HG02884 (cell line): Measurements from ENCODE around the gene ARHGAP18.
"Not testable (repeated sequence)": the region's sequence is repeated elsewhere in the genome, so short reads cannot be mapped to it uniquely, and the experiment has no call there.

Experiments
- ATAC-seq: cut with Tn5 transposase; IDR thresholded peaks from one replicate; pipeline ENCODE4 v1.9.1; 2021; ENCODE audit warnings: mild to moderate bottlenecking, moderate library complexity; ENCODE audit not compliant: unreplicated experiment

The ARHGAP18 gene

DNA sequence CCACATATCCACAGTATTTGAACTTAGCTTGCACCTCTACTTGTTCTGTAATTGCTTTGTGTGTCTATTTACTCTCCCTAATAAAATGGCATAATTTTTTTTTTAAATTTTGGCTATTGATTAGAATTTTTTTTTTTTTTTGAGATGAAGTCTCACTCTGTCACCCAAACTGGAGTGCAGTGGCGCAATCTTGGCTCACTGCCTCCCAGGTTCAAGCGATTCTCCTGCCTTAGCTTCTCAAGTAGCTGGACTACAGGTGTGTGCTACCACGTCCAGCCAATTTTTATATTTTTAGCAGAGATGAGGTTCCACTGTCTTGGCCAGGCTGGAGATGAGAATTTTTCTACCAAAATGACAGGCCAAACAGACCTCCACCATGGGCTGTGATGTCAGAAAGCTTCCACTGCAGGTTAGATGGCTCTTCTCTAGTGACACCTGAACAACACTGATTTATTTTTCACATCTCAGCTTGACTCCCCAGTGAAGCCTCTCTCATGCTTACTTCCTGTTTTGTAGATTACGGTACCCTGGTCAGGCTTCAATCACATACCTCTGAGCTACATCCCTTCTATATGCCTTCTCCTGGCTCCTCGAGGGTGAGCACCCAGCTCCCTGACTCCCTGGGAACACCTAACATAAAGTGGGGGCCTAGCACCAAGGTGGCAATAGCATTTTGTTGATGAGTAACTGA lies 112.8 kb downstream of the ARHGAP18 start:
- no peak for ATAC-seq

DNA sequence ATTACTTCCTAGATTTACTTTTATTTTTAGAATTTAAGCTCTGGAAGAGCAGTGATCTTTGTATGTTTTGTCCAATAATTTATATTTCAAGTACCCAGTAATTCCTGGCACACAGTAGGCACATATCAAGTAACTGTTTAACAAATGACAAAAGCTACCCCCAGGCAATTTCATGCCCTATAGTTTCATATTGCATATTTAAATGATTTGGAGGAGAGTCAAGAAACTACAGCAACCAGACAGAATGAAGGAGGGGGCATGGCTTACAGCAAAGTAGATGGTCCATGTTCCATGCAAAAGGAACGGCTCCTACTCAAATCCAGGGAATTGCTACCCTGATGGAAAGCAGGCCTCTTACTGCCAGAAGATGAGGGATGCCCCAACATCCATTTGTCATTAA lies 113.5 kb downstream of the ARHGAP18 start:
- no peak for ATAC-seq

DNA sequence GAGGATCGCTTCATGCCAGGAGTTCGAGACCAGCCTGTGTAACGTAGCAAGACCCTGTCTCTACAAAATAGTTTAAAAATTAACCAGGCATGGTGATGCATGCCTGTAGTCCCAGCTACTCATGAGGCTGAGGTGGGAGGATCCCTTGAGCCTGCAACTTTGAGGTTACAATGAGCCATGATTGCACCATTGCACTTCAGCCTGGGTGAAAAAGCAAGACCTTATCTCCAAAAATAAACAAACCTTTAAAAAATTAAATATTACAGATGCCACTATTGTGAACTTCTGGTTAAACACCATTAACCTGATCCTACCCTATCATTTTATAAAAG lies 116.8 kb downstream of the ARHGAP18 start:
- no peak for ATAC-seq

DNA sequence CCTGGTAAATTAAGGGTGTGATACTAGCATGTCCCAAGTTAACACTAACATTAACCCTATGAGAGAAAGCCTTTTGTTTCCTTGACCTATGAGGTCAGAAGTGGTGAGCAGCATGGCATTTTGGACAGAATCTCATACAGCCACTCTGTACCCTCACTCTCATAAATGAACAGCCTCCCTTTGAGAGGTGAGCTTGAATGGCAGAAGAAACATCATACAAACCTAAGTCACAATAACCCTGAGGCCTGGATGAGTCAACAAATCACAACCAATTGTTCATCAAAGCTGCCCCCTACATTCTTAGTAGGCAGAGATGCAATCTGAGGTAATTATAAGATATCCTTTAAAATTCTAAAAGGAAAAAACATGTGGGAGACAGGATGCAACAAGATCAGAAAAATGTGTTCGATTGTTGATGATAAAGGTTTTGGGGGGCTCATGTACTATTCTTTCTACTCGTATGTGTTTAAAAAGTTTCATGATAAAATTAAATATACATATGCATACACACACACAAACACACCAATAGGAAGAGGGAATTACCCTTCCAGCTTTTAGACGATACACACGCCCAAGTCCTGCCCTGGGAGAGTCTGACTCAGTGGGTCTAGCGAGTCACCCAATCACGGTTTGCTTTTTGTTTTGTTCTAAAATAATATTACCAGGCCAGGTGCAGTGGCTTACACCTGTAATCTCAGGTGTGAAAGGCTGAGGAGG lies 117.3 kb downstream of the ARHGAP18 start:
- ATAC-seq, result no peak

DNA sequence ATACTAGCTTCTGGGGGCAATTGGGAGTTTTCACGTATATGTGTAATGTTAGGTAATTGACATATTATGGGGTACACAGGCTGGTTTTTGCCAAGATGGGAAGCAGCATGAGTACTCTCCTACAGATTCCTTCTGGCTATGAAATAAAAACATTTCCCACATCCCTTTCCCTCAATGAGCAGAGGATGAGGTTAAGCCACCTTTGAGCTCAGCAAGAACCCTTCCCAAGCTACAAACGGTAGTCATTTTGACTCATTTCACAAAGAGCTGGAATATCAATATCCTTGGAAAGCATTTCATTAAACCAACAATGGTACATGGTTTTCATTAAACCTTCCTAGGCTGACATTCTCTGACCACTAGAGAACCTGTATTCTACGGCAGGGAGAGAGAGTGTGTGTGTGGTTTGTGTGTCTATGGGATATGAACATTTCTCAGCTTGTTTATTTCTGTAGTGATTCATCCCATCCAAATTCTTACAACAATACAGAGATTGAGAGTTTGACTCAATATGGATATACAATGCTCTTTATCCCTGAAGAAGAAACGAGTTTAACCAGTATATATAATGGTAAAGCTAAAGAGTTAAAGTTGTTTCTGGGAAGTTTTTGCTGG lies 119.5 kb downstream of the ARHGAP18 start:
- ATAC-seq, result no peak

DNA sequence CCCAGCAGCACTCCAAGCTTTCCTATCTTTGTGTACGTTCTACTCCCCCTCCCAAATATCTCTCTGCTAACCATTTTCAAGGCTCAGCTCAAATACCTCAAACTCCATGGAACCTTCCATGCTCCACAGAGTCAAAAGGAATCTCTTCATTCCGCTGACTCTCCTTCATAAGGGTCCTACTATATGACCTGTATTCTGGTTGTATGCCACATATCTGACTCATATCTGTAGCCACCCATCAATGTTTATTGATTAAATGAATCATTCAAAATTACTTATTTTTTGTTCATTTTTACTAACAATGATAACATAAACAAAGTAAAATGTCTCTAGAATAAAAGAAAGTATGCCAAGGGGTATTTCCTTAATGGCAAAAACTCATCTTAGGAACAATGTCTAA lies 123.2 kb downstream of the ARHGAP18 start:
- no peak for ATAC-seq

DNA sequence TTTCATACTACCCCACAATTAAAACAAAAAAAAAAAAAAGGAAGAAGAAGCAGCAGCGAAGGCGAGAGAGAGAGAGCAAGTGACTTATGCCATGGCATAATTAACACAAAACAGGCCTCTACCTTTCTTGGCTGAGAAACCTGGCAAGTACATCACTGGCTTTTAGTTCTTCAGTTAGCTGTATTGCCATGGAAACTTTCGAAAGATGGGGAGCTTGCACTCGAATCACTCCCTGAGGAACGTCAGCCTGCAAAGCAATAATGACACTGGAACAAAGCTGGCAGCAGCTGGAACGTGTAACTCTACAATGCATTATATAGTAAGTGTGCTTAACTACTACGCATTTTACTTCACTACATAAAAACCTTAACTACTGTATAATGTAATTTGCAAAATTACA lies 126.1 kb downstream of the ARHGAP18 start:
- ATAC-seq, result no peak

DNA sequence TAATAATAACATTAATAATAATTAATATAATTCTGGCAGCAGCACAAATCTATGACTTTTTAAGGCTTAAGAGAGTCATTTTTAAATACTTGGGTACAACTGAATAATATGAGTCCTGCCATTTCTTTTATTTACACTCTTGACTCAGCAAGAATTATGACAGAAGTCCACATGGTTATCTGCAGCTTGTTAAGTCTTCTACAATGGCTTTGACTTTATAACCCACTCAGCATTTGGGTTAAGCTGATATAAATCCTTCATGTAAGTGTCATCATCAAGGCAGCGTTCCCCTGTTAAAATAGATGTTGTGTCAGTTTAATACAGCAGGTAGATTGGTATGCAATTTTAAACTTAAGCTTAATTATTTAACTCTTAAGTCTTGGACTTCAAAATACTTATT lies 131.7 kb downstream of the ARHGAP18 start:
- ATAC-seq, result no peak

DNA sequence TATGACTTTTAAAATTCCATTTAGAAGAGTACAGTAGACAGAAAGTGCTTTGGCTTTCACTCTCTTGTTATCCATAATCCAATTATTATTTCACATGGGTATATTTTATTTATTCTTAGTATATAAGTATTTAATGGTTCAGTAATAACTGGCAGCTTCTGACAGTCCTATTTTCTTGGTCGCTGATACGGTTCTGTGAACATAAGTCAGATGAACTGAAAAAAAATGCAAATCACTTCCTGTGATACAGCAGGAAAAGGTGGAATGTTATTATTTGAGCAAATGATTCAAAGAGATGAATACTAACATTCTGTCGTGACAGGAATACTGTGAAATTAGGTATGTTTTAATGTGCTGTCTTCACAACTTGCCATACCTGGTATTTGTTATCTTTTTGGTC lies 132.3 kb downstream of the ARHGAP18 start:
- ATAC-seq, result no peak

DNA sequence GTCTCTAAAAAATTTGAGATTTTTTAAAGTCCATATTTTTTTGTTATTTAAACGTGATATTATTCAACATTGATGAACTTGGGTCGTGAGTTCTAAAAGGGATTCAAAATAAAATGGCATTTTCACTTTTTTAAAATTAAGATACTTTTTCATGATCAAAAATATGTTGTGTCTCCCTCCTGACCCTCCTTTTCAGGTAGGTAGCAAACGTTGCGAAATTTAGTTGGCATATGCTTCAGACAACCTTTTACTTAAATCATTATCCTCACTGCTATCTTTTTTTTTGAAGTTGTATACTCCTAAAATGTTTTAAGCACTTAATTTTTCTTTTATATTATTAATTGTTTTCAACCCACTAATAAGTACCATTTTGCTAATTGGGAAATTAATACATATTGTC lies 133.5 kb downstream of the ARHGAP18 start:
- ATAC-seq, result no peak

DNA sequence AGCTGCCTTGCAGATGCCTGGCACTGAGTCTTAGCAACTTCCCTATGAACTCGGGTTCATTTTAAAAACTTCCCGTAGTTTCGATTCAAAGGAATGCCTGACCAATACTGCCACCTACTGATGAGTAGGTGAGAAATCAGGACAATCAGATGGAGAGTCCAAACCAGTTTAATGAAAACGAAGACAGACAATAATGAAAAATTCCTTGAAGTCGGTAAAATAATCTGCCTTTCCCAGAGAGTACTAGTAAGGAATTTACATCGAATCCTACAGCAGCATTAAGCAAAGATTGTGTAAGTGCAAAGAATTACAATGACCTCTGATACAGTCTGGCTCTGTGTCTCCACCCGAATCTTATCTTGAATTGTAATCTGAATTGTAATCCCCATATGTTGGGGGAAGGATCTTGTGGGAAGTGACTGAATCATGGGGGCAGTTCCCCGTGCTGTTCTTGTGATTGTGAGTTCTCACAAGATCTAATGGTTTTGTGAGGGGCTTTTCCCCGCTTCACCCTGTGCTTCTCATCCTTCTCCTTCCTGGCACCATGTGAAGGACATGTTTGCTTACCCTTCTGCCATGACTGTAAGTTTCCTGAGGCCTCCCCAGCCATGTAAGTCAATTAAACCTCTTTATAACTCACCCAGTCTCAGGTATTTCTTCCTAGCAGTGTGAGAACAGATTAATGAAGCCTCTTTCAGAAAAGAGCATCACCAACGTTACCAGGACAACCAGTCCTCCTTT lies 134.4 kb downstream of the ARHGAP18 start:
- ATAC-seq, result no peak

DNA sequence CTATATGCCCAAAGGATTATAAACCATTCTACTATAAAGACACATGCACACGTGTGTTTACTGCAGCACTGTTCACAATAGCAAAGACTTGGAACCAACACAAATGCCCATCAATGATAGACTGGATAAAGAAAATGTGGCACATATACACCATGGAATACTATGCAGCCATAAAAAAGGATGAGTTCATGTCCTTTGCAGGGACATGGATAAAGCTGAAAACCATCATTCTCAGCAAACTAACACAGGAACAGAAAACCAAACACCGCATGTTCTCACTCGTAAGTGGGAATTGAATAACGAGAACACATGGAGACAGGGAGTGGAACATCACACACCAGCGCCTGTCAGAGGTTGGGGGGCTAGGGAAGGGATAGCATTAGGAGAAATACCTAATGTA lies 135.4 kb downstream of the ARHGAP18 start:
- not testable (repeated sequence) for ATAC-seq

DNA sequence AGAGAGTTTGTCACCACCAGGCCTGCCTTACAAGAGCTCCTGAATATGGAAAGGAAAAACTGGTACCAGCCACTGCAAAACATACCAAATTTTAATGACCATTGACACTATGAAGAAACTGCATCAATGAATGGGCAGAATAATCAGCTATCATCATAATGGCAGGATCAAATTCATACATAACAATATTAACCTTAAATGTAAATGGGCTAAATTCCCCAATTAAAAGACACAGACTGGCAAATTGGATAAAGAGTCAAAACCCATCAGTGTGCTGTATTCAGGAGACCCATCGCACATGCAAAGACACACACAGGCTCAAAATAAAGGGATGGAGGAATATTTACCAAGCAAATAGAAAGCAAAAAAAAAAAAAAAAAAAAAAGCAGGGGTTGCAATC lies 139.0 kb downstream of the ARHGAP18 start:
- not testable (repeated sequence) for ATAC-seq

DNA sequence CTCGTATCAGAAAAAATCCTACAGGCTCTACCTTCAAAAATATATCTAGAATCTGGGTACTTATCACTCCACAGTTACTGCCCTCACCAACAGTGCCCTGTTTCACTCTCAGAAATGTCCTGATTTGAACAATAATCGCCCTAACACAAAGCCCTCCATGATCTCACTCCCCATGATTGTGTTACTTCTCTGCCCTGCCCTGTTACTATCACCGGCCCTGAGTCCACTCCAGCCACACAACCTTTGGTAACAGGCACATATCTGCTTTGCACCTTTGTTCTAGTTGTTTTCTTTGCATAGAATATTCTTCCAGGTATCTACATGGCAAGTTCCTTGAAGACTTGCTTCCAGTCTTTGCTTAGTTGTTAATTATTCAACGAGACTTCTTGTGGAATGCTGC lies 142.0 kb downstream of the ARHGAP18 start:
- no peak for ATAC-seq

DNA sequence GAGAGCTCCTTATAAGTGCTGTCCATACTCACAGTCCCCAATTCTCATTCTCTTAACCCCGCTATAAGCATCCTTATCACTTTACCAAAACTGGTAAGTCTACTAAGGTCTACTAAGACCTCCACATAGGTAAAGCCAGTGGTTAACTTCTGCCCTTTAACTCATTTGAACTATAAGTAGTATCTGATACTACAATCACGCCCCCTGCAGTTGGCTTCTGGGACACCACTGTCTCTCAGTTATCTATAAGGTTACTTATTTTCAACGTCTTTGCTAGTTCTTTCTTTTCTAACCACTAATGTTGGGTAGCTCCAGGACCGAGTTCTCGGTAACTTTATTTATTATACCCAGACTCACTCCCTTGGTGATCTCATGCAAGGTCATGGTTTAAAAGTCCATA lies 142.6 kb downstream of the ARHGAP18 start:
- ATAC-seq, result no peak

DNA sequence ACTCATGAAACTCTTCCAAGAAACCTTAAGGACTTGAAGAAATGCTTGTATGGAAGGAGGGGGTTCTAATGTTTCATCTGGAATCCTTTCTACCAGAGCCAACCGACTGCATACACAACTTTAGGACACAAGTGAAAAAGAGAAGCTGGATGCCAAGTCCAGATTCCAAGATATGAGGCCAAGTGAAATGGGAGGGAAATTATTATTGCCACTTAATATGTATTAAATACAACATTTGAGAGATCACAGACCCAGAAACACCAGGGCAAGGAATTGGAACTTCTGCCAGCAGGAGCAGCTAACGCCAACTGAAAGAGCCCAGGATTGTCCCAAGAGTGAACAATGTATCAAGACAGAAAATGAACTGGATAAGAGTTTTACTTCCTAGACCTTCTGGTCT lies 144.2 kb downstream of the ARHGAP18 start:
- no peak for ATAC-seq

DNA sequence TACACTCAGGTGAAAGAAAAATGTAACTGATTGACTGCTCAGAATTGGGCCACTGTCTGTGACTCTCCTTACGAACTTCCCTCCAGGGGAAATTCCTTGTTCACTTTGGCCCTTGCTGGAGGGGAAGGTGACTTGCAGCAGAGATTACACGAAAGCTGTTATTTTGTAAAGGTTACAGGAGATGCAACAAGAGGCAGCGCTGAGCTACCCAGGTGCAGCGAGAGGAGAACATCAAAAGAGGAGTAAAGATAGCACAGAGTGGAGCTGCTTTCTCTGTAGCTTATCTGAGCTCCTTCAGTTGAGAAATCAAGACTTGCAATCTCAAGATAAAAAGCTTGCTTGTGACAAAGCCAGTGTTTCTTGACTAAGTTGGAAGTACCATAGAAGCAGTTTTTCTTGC lies 144.6 kb downstream of the ARHGAP18 start:
- ATAC-seq, result no peak

DNA sequence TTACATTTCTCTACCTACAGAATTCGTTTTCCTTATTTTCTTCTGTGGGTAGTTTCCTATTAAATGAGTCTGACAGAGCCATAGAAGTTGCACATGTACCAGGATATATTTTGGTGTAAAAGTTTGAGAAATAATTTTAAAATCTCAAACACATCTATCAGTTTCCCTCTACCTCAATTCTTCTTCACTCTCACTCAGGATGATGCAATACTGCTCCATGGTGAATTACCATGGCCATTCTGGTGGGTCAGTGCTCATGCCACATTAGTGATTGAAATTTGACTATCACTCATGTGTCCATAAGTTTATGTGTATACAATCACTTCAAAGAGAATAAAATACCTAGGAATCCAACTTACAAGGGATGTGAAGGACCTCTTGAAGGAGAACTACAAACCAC lies 151.7 kb downstream of the ARHGAP18 start:
- ATAC-seq, result no peak

DNA sequence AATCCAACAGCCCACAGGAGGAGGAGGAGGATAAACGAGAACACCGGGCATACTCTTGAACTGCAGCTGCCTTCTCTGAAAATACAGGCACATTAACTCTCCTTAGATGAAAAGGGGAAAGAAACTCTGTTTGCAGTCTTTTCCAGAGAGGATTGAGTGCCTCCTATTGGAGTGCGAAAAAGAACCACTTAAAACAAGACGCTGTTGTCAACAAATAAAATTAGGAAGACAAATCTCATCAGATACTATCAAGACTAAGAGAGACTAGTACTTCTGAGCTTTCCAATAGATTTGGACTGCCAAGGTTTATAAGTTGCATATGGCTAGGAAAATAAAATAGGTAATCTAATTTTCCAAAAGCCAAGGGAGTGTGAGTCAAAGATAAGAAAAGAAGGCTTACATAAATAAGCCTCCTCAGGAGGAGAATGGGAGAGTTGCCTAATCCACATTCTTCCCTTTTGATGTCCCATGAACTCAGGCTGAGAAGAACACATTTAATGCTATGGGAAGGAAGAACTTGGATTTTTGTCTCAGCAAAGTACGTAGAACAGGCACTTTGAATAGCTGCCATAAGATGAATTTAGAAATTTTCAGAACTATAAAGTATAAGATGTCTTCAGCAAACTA lies 154.7 kb downstream of the ARHGAP18 start:
- no peak for ATAC-seq

DNA sequence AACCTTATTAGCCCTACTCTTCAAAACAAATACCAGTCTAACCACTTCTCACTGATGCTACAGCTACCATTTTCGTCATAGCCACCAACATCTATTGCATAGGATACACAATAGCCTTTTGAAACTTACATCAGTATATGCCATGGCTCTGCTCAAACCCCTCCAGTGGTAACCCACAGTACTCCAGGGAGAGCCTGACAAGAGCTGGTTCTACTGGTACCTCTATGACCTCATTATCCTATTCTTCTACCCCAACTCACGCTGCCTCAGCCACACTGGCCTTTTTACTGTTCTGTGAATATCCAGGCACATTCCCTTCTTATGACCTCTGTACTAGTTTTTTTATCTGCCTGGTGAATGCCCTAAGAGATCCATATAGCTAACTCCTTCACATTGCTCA lies 157.6 kb downstream of the ARHGAP18 start:
- ATAC-seq, result no peak

DNA sequence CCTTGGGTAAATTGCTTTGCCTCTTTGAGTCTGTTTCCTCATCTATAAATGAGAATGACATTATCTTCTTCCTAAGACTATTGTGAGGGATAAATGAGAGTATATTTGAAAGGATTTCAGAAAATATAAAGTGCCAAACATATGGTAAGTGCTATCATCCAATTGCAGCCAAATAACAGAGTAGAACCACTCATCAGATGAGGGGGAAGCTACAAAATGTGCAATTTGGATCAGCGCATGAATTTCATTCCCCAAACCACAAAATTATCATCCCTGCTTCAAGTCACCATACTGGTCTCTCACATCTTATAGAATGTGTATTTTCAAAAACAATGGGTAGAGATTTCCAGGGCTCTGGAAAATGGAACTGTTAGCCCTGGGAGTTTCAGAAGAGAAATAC lies 158.5 kb downstream of the ARHGAP18 start:
- no peak for ATAC-seq
